ENCODE data around the gene WASHC3. TPM values are rescaled to one million over a fixed set of nuclear protein-coding genes. Genes with fewer than 3 reads are reported as not detected.
A peak's percentile ranks its signal among the peaks of the same experiment; 100 is the strongest.
"Not testable (repeated sequence)": the region's sequence is repeated elsewhere in the genome, so short reads cannot be mapped to it uniquely, and the experiment has no call there.

WASHC3 gene
- total and polyA plus RNA-seq, 2 experiments from 2014 or later = 59.8 to 66.8 TPM

- Histone ChIP-seq H3K79me2 (no peaks in the 10 kb centered on the region), H3K4me3 (no peak overlapping the region), H4K20me1 (ENCODE audit: insufficient read depth, poor library complexity, severe bottlenecking) (no peaks in the 10 kb centered on the region), H3K4me2 (no peak overlapping the region), H3K4me1 (ENCODE audit: insufficient read depth) (peaks cover 9% of the 10 kb centered on the region), H3K9me3 (ENCODE audit: low read depth) (no peaks in the 10 kb centered on the region), H3K27ac (peak overlapping the region; percentile 46), H3K9me2 (replicated peaks; ENCODE audit: insufficient read depth) (no peaks in the 10 kb centered on the region), H3K27me3 (no peaks in the 10 kb centered on the region), H3K36me3 (replicated peaks; ENCODE audit: insufficient read depth, low read depth) (no peaks in the 10 kb centered on the region), H2AFZ (no peak overlapping the region)
- 68% methylated on average over 3 of the region's 3 CpGs for WGBS (ENCODE audit: low lambda C conversion rate, missing lambda C conversion rate)
- TF ChIP-seq EZH2phosphoT487 (IDR thresholded peaks at IDR 0.05; ENCODE audit: low read depth, severe bottlenecking, unreplicated experiment) (no peak), EZH2 (IDR thresholded peaks at IDR 0.05; ENCODE audit: borderline replicate concordance) (no peak), CTCF (IDR thresholded peaks at IDR 0.05; ENCODE audit: poor library complexity) (no peak)
- DNase-seq (ENCODE audit: low spot score) = peak; percentile 8
Observed at GRCh38 chr12:102023343-102023930, 38.4 kb downstream of the WASHC3 start.

- Histone ChIP-seq H3K9me2 (replicated peaks; ENCODE audit: insufficient read depth) (no peaks in the 10 kb centered on the region), H4K20me1 (ENCODE audit: insufficient read depth, poor library complexity, severe bottlenecking) (no peaks in the 10 kb centered on the region), H3K27me3 (no peaks in the 10 kb centered on the region), H2AFZ (no peak overlapping the region), H3K36me3 (replicated peaks; ENCODE audit: insufficient read depth, low read depth) (no peaks in the 10 kb centered on the region), H3K4me2 (no peak overlapping the region), H3K27ac (no peak overlapping the region), H3K9me3 (ENCODE audit: low read depth) (no peaks in the 10 kb centered on the region), H3K79me2 (no peaks in the 10 kb centered on the region), H3K4me1 (ENCODE audit: insufficient read depth) (peaks cover 9% of the 10 kb centered on the region), H3K4me3 (no peak overlapping the region)
- DNase-seq (ENCODE audit: low spot score) = no peak
- TF ChIP-seq CTCF (IDR thresholded peaks at IDR 0.05; ENCODE audit: poor library complexity) = no peak
- no peak for TF ChIP-seq EZH2phosphoT487 (IDR thresholded peaks at IDR 0.05; ENCODE audit: low read depth, severe bottlenecking, unreplicated experiment)
- TF ChIP-seq EZH2 (IDR thresholded peaks at IDR 0.05; ENCODE audit: borderline replicate concordance) = no peak
- WGBS (ENCODE audit: low lambda C conversion rate, missing lambda C conversion rate) = 87% methylated on average over 1 of the region's 1 CpG
Observed at GRCh38 chr12:102022286-102022685, 39.5 kb downstream of the WASHC3 start.

- 39% methylated on average over 2 of the region's 2 CpGs for WGBS (ENCODE audit: low lambda C conversion rate, missing lambda C conversion rate)
Observed at GRCh38 chr12:102021540-102022246, 40.1 kb downstream of the WASHC3 start.

GRCh38 chr12:102018607-102019006, 43.2 kb downstream of the WASHC3 start:
- DNase-seq (ENCODE audit: low spot score); H3K9me3 ChIP-seq (ENCODE audit: low read depth); H4K20me1 ChIP-seq (ENCODE audit: insufficient read depth, poor library complexity, severe bottlenecking); H3K36me3 ChIP-seq (replicated peaks; ENCODE audit: insufficient read depth, low read depth); H2AFZ ChIP-seq; H3K4me2 ChIP-seq; H3K27ac ChIP-seq; H3K79me2 ChIP-seq; H3K4me1 ChIP-seq (ENCODE audit: insufficient read depth); H3K9me2 ChIP-seq (replicated peaks; ENCODE audit: insufficient read depth); H3K4me3 ChIP-seq; H3K27me3 ChIP-seq: not testable (repeated sequence)
- 97% methylated on average over 5 of the region's 5 CpGs for WGBS (ENCODE audit: low lambda C conversion rate, missing lambda C conversion rate)

More at GRCh38 chr12:102021540-102022246, 40.1 kb downstream of the WASHC3 start:
- H3K27me3 ChIP-seq = no peaks in the 10 kb centered on the region
- no peaks in the 10 kb centered on the region for H3K36me3 ChIP-seq (replicated peaks; ENCODE audit: insufficient read depth, low read depth)
- H3K4me1 ChIP-seq (ENCODE audit: insufficient read depth) = peaks cover 9% of the 10 kb centered on the region
- no peaks in the 10 kb centered on the region for H3K9me3 ChIP-seq (ENCODE audit: low read depth)
- TF ChIP-seq EZH2phosphoT487 (IDR thresholded peaks at IDR 0.05; ENCODE audit: low read depth, severe bottlenecking, unreplicated experiment) = no peak
- no peak overlapping the region for H3K27ac ChIP-seq
- H4K20me1 ChIP-seq (ENCODE audit: insufficient read depth, poor library complexity, severe bottlenecking) = no peaks in the 10 kb centered on the region
- no peak overlapping the region for H2AFZ ChIP-seq
- H3K4me3 ChIP-seq = no peak overlapping the region
- DNase-seq (ENCODE audit: low spot score) = no peak
- no peaks in the 10 kb centered on the region for H3K9me2 ChIP-seq (replicated peaks; ENCODE audit: insufficient read depth)
- no peaks in the 10 kb centered on the region for H3K79me2 ChIP-seq
- H3K4me2 ChIP-seq = no peak overlapping the region

Measured in hepatocyte (in vitro differentiated cells).